ENCODE measurements around the gene PAMR1. TPM values are rescaled to one million over a fixed set of nuclear protein-coding genes. Genes with fewer than 3 reads are reported as not detected.

PAMR1 gene
- total RNA-seq, 4 donors from 2014 or later: 4.0 to 13.5 (median 10.4) TPM

GRCh38 chr11:35478471-35479091, 46.8 kb downstream of the PAMR1 start:
- TF ChIP-seq POLR2AphosphoS5 (IDR thresholded peaks at IDR 0.05) (no peak), POLR2A (IDR thresholded peaks at IDR 0.05) (no peak), EP300 (IDR thresholded peaks at IDR 0.05; ENCODE audit: low read depth) (no peak)
- TF ChIP-seq, protein P1, sequence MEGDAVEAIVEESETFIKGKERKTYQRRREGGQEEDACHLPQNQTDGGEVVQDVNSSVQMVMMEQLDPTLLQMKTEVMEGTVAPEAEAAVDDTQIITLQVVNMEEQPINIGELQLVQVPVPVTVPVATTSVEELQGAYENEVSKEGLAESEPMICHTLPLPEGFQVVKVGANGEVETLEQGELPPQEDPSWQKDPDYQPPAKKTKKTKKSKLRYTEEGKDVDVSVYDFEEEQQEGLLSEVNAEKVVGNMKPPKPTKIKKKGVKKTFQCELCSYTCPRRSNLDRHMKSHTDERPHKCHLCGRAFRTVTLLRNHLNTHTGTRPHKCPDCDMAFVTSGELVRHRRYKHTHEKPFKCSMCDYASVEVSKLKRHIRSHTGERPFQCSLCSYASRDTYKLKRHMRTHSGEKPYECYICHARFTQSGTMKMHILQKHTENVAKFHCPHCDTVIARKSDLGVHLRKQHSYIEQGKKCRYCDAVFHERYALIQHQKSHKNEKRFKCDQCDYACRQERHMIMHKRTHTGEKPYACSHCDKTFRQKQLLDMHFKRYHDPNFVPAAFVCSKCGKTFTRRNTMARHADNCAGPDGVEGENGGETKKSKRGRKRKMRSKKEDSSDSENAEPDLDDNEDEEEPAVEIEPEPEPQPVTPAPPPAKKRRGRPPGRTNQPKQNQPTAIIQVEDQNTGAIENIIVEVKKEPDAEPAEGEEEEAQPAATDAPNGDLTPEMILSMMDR (IDR thresholded peaks at IDR 0.05): no peak
- WGBS, 2 donors (ENCODE audit: low coverage in 1 of 2): 49 to 53% methylated on average over 2 to 7 of the region's 7 CpGs
- in situ Hi-C loops (cut with MboI; ENCODE audit: low pct_ligation_motif_present in 1 of 4, low pct_unique_long_range_greater_than_20kb in 1 of 4, low sequenced_read_pairs in 3 of 4) (no loop called here), intact Hi-C loops (cut with DNase I; ENCODE audit: low total_unique reads) (no loop called here)
- peak; percentile 37 for DNase-seq
- Histone ChIP-seq H3K4me3 (no peak overlapping the region), H3K4me1 (peaks cover 0 to 10% (median 3%) of the 10 kb centered on the region in 4 donors), H3K9me3 (peaks cover 0 to 6% of the 10 kb centered on the region in 2 donors), H3K27me3 (peaks cover 5% of the 10 kb centered on the region), H3K27ac (no peak overlapping the region), H3K36me3 (no peaks in the 10 kb centered on the region)

DNA sequence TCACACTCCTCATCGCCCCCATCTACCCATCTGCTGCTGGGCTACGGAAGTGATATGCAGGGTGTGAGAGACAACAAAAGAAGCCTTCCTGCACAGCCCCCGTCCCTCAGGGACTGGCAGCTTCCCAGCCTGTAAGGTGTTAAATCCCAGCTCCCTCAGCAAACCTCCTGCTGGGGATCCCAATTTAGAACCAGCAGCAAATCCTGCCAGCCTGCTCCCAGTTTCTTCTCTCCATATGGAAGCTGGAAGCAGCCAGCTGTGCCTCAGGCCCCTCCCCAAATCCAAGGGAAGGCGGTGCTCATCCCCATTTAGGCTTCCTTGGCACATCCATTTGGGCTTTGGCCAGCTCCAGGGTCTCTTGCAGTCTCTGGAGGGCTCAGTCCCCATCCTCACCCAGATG, 47.5 kb downstream of the PAMR1 start:
- in situ Hi-C loops (cut with MboI; ENCODE audit: low pct_ligation_motif_present in 1 of 4, low pct_unique_long_range_greater_than_20kb in 1 of 4, low sequenced_read_pairs in 3 of 4) (no loop called here), intact Hi-C loops (cut with DNase I; ENCODE audit: low total_unique reads) (no loop called here)
- no peak for DNase-seq
- TF ChIP-seq POLR2A (IDR thresholded peaks at IDR 0.05) (no peak), POLR2AphosphoS5 (IDR thresholded peaks at IDR 0.05) (no peak), EP300 (IDR thresholded peaks at IDR 0.05; ENCODE audit: low read depth) (no peak)
- TF ChIP-seq, protein P1 (IDR thresholded peaks at IDR 0.05): no peak
- peaks cover 0 to 1% of the 10 kb centered on the region in 2 donors for H3K9me3 ChIP-seq
- no peaks in the 10 kb centered on the region for H3K27me3 ChIP-seq
- no peak overlapping the region for H3K4me3 ChIP-seq
- peaks cover 0 to 10% (median 3%) of the 10 kb centered on the region in 4 donors for H3K4me1 ChIP-seq
- WGBS, 2 donors (ENCODE audit: low coverage in 1 of 2): 73 to 83% methylated on average over 2 to 4 of the region's 4 CpGs
- H3K36me3 ChIP-seq: no peaks in the 10 kb centered on the region
- H3K27ac ChIP-seq: no peak overlapping the region

GRCh38 chr11:35474688-35475087, 50.7 kb downstream of the PAMR1 start:
- in situ Hi-C loops (cut with MboI; ENCODE audit: low pct_ligation_motif_present in 1 of 4, low pct_unique_long_range_greater_than_20kb in 1 of 4, low sequenced_read_pairs in 3 of 4): no loop called here
- no peak for TF ChIP-seq POLR2AphosphoS5 (IDR thresholded peaks at IDR 0.05)
- TF ChIP-seq EP300 (IDR thresholded peaks at IDR 0.05; ENCODE audit: low read depth): no peak
- intact Hi-C loops (cut with DNase I; ENCODE audit: low total_unique reads): no loop called here

DNA sequence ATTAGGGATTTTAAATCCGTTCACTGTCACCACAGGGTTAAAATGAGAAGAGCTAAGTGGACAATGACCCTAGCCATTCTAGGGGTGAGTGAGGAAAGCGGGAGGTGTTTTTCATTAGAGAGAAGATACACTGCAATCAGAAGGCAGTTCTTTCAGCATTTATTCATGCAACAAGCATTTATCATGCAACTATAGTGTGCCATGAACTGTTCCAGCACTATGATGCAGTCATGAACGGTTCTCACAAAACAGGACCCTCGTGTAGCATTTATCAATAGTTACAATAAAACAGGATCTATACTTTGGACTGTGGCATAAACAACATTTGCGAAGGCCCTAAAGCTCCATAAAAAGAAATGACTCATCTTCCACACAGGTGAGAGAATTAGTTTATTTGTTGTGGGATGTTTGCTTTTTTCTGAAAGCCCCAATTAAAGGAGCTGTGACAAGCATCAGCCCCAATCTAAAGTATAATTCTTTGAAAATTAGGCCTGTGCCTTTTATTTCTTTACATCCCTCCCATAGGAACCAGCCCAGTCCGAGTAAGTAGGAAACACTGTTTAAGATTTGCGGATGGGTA, 51.5 kb downstream of the PAMR1 start:
- TF ChIP-seq POLR2AphosphoS5 (IDR thresholded peaks at IDR 0.05): no peak
- TF ChIP-seq EP300 (IDR thresholded peaks at IDR 0.05; ENCODE audit: low read depth): no peak
- TF ChIP-seq POLR2A (IDR thresholded peaks at IDR 0.05): no peak
- TF ChIP-seq, protein P1 (IDR thresholded peaks at IDR 0.05): no peak
- intact Hi-C loops (cut with DNase I; ENCODE audit: low total_unique reads) (no loop called here), in situ Hi-C loops (cut with MboI; ENCODE audit: low pct_ligation_motif_present in 1 of 4, low pct_unique_long_range_greater_than_20kb in 1 of 4, low sequenced_read_pairs in 3 of 4) (no loop called here)
- no peaks in the 10 kb centered on the region for H3K9me3 ChIP-seq
- DNase-seq: no peak
- H3K4me1 ChIP-seq: peaks cover 0 to 10% (median 2%) of the 10 kb centered on the region in 4 donors
- 51 to 60% methylated on average over 7 of the region's 7 CpGs for WGBS, 2 donors (ENCODE audit: low coverage in 1 of 2)
- H3K27me3 ChIP-seq: no peaks in the 10 kb centered on the region
- no peak overlapping the region for H3K4me3 ChIP-seq
- H3K36me3 ChIP-seq: no peaks in the 10 kb centered on the region
- no peak overlapping the region for H3K27ac ChIP-seq

More at GRCh38 chr11:35474688-35475087, 50.7 kb downstream of the PAMR1 start:
- no peaks in the 10 kb centered on the region for H3K36me3 ChIP-seq
- no peak overlapping the region for H3K27ac ChIP-seq
- DNase-seq: no peak
- H3K4me1 ChIP-seq: peaks cover 0 to 10% (median 3%) of the 10 kb centered on the region in 4 donors
- 64 to 67% methylated on average over 4 of the region's 4 CpGs for WGBS, 2 donors (ENCODE audit: low coverage in 1 of 2)
- H3K27me3 ChIP-seq: no peaks in the 10 kb centered on the region
- no peak overlapping the region for H3K4me3 ChIP-seq
- H3K9me3 ChIP-seq: no peaks in the 10 kb centered on the region
